Stimulated activated memory B cell treated with anti-CD40 and anti-IgM and Interleukin-4, amounts not matched to agents 10 μg/mL and 1 μg/mL and 100 μg/mL, for 72 hours (primary cell): ENCODE results near the gene TBCE.
"Not testable (repeated sequence)": the region's sequence is repeated elsewhere in the genome, so short reads cannot be mapped to it uniquely, and the experiment has no call there.

Experiments used
- ATAC-seq: fragments of 150-1000 bp; cut with Tn5 transposase; 2 replicates; pipeline ENCODE4 v1.10.0; 2021
- H3K27ac Mint-ChIP-seq: one replicate; pipeline ENCODE4 v1.8.0; 2022; ENCODE audit warnings: mild to moderate bottlenecking, mixed read lengths
- H3K27me3 Mint-ChIP-seq: one replicate; pipeline ENCODE4 v1.8.0; 2022; ENCODE audit warnings: mixed read lengths
- H3K36me3 Mint-ChIP-seq: one replicate; pipeline ENCODE4 v1.8.0; 2022; ENCODE audit warnings: mixed read lengths
- H3K4me1 Mint-ChIP-seq: one replicate; pipeline ENCODE4 v1.8.0; 2022; ENCODE audit warnings: mixed read lengths
- H3K4me3 Mint-ChIP-seq: one replicate; pipeline ENCODE4 v1.8.0; 2022; ENCODE audit warnings: mild to moderate bottlenecking, moderate library complexity, mixed read lengths
- H3K9me3 Mint-ChIP-seq: one replicate; pipeline ENCODE4 v1.8.0; 2022; ENCODE audit warnings: mixed read lengths

TBCE gene

DNA sequence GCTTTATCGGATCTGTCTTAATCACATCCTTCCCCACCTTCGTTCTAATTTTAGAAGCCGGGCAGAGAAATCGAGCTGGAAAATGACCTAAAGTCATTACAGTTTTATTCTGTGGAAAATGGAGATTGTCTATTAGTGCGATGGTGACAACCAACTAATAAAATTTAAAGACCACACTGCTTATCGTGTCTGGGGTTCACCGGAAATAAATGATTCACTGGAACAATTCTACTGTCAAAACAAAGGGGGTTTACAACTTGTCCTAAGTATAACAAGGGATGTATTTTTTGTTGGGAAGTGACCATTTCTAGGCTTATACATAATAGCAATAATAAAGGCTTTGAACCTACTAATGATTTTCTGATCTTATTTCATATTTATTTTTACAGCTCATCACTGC, 81.4 kb downstream of the TBCE start:
- no peak for ATAC-seq
- Mint-ChIP-seq H3K4me3 (no peak overlapping the region), H3K27me3 (no peaks in the 10 kb centered on the region), H3K27ac (no peak overlapping the region), H3K4me1 (no peaks in the 10 kb centered on the region), H3K36me3 (peaks cover 45% of the 10 kb centered on the region), H3K9me3 (no peaks in the 10 kb centered on the region)

GRCh38 chr1:235450433-235450832, 83.2 kb downstream of the TBCE start:
- ATAC-seq, result no peak
- Mint-ChIP-seq H3K4me3 (no peak overlapping the region), H3K4me1 (no peaks in the 10 kb centered on the region), H3K27me3 (no peaks in the 10 kb centered on the region), H3K9me3 (no peaks in the 10 kb centered on the region), H3K27ac (no peak overlapping the region), H3K36me3 (peaks cover 36% of the 10 kb centered on the region)

DNA sequence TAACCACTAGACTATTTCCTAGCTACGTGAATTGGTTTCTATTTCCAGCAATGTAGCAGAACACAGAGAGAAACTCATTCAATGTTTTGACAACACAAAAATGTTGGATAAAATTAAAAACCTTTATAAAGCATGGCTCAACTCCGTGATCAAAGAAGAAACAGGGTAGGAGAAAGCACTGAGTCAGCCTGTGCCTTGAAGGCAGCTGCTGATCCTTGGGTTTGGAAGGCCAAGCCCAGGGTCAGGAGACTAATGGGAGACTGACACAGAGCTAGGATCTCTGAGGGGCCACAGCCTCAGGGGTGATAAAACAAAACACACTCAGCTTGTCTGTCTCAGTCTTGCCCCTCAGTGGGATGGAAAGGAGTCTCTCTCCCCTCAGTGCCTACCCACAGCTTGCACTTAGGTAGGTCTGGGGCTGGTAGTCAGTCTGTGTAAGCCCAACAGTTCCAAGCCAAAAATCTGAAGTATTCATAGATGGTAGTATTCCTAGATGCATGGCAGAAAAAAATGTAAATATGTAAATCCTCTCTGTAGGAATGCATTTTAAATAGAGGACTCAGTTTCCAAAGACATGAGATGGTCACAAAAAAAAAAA, 83.8 kb downstream of the TBCE start:
- H3K4me1 Mint-ChIP-seq, result no peaks in the 10 kb centered on the region
- H3K27me3 Mint-ChIP-seq, result no peaks in the 10 kb centered on the region
- peaks cover 36% of the 10 kb centered on the region for H3K36me3 Mint-ChIP-seq
- H3K27ac Mint-ChIP-seq, result no peak overlapping the region
- no peak overlapping the region for H3K4me3 Mint-ChIP-seq
- no peak for ATAC-seq
- no peaks in the 10 kb centered on the region for H3K9me3 Mint-ChIP-seq

DNA sequence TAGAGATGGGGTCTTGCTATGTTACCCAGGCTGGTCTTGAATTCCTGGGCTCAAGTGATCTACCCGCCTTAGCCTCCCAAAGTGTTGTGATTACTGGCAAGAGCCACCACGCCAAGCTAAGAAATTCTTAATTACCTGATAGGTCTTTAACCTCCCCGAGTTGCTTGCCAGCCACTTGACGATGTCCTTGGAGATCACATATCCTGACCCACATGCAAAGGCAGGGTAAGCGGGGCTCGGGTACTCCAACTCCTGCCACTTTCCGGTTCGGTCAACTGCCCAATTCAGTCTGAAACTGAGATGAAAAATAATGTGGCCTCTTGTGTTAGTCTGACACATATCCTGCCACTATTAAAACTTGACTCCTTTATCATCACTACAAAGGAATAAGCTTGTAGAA, 86.8 kb downstream of the TBCE start:
- Mint-ChIP-seq H3K36me3 (peaks cover 29% of the 10 kb centered on the region), H3K4me3 (no peak overlapping the region), H3K9me3 (no peaks in the 10 kb centered on the region), H3K27me3 (no peaks in the 10 kb centered on the region), H3K27ac (no peak overlapping the region), H3K4me1 (no peaks in the 10 kb centered on the region)
- no peak for ATAC-seq

- no peak overlapping the region for H3K4me3 Mint-ChIP-seq
- no peaks in the 10 kb centered on the region for H3K9me3 Mint-ChIP-seq
- no peaks in the 10 kb centered on the region for H3K4me1 Mint-ChIP-seq
- H3K27me3 Mint-ChIP-seq, result no peaks in the 10 kb centered on the region
- no peak for ATAC-seq
- H3K27ac Mint-ChIP-seq, result no peak overlapping the region
- peaks cover 28% of the 10 kb centered on the region for H3K36me3 Mint-ChIP-seq
Measured at GRCh38 chr1:235455097-235455496, 87.9 kb downstream of the TBCE start.

DNA sequence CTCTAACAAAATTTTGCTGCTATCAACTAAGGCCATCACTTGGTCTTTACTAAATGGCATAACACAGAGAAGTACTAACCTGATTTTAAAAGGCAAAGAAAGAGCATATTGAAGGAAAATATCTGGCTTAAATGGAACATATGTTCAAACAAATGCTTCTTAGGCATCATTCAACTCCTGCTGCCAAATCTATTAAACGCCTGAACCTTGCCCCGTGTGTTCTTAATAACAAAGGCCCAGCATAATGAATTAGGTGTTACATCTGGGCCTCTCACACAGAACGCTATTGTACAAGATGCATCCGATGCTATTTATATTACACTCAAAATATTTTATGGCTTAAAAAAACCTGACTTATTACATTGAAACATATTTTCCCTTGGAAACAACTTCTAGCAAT, 88.6 kb downstream of the TBCE start:
- Mint-ChIP-seq H3K36me3 (peaks cover 21% of the 10 kb centered on the region), H3K4me1 (no peaks in the 10 kb centered on the region), H3K9me3 (no peaks in the 10 kb centered on the region), H3K4me3 (no peak overlapping the region), H3K27me3 (no peaks in the 10 kb centered on the region), H3K27ac (no peak overlapping the region)
- ATAC-seq, result no peak

GRCh38 chr1:235457856-235458255, 90.6 kb downstream of the TBCE start:
- H3K4me1 Mint-ChIP-seq, H3K27ac Mint-ChIP-seq, ATAC-seq, H3K27me3 Mint-ChIP-seq, H3K36me3 Mint-ChIP-seq, H3K4me3 Mint-ChIP-seq, H3K9me3 Mint-ChIP-seq: not testable (repeated sequence)

DNA sequence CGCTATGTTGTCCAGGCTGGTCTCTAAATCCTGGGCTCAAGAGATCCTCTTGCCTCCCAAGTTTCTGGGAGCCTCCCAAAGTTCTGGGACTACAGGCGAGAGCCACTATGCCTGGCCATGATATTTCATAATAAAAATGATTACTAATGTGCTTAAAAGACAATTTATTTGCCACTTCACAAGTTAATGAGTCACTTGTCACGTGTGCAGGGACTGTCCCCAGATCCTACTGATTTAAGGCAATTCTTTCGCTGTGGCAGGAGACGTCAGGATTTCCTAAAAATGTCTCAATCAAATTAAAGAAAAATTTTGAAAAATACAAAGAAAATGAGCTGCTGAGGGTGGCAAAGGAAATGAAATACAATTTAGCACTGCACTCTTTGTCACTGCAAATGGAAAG, 93.5 kb downstream of the TBCE start:
- Mint-ChIP-seq H3K27ac (no peak overlapping the region), H3K9me3 (no peaks in the 10 kb centered on the region), H3K36me3 (peaks cover 21% of the 10 kb centered on the region), H3K4me3 (no peak overlapping the region), H3K27me3 (no peaks in the 10 kb centered on the region), H3K4me1 (no peaks in the 10 kb centered on the region)
- ATAC-seq, result no peak

- Mint-ChIP-seq H3K9me3 (no peaks in the 10 kb centered on the region), H3K27me3 (no peaks in the 10 kb centered on the region), H3K4me1 (no peaks in the 10 kb centered on the region), H3K4me3 (no peak overlapping the region), H3K36me3 (peaks cover 21% of the 10 kb centered on the region), H3K27ac (no peak overlapping the region)
- no peak for ATAC-seq
Measured at GRCh38 chr1:235461954-235462353, 94.7 kb downstream of the TBCE start.

- peaks cover 21% of the 10 kb centered on the region for H3K36me3 Mint-ChIP-seq
- not testable (repeated sequence) for H3K4me3 Mint-ChIP-seq, H3K27ac Mint-ChIP-seq, ATAC-seq, H3K9me3 Mint-ChIP-seq, H3K27me3 Mint-ChIP-seq, H3K4me1 Mint-ChIP-seq
Measured at GRCh38 chr1:235462832-235463231, 95.6 kb downstream of the TBCE start.

DNA sequence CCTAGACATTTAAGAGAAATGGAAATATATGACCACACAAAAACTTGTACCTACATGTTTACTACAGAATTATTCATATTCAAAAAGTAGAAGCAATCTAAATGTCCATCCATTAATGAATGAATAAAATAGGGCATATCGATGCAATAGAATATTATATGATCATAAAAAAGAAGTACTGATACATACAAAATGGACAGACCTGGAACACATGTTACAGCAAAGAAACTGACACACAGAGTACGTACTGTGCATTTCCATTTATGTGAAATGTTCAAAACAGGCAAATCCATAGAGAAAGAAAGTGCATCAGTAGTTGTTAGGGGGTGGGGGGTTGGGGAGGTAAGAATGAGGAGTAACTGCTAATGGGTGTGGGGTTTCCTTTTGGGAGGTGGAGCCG, 97.8 kb downstream of the TBCE start:
- Mint-ChIP-seq H3K36me3 (peaks cover 28% of the 10 kb centered on the region), H3K27ac (no peak overlapping the region), H3K4me1 (no peaks in the 10 kb centered on the region), H3K4me3 (no peak overlapping the region), H3K9me3 (no peaks in the 10 kb centered on the region), H3K27me3 (no peaks in the 10 kb centered on the region)
- no peak for ATAC-seq

DNA sequence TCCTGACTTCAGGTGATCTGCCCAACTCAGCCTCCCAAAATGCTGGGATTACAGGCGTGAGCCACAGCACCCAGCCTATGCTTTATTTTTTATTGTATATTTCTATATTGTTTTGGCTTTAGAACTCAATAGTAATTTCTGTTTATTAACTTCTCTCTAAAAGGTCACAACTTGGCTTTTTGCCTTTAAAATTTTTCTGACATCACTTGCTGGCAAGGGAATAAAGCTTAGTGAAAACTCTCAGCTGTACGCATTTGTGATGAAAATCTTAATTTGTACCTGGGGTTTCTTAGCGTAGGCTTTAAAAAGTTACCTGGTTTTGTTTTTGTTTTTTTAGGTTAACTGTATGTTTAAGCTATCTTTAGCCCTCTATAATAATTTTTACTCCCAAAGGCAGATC, 100.8 kb downstream of the TBCE start:
- no peak overlapping the region for H3K27ac Mint-ChIP-seq
- ATAC-seq, result no peak
- H3K9me3 Mint-ChIP-seq, result no peaks in the 10 kb centered on the region

DNA sequence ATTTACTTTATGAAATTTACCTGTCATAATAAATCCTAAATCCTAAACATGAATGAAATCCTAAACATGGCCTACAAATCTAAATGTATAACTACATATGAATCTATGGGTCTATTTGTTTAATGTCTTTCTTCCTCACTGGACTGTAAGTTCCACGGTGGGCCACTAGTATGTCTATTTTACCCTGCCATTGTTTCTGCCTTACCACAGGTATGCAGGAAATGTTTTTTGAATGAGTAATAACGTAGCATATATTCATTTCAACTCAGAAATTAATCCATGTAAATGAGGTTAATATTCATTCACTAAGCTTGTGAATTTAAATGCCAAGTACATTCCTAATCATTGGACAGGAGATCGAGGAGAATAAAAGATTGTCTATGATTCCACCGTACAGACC, 101.7 kb downstream of the TBCE start:
- Mint-ChIP-seq H3K36me3 (peaks cover 29% of the 10 kb centered on the region), H3K27ac (no peak overlapping the region), H3K4me3 (no peak overlapping the region), H3K27me3 (no peaks in the 10 kb centered on the region), H3K4me1 (no peaks in the 10 kb centered on the region), H3K9me3 (no peaks in the 10 kb centered on the region)
- no peak for ATAC-seq

More for the DNA sequence above, 100.8 kb downstream of the TBCE start:
- Mint-ChIP-seq H3K36me3 (peaks cover 29% of the 10 kb centered on the region), H3K4me3 (no peak overlapping the region), H3K27me3 (no peaks in the 10 kb centered on the region), H3K4me1 (no peaks in the 10 kb centered on the region)

DNA sequence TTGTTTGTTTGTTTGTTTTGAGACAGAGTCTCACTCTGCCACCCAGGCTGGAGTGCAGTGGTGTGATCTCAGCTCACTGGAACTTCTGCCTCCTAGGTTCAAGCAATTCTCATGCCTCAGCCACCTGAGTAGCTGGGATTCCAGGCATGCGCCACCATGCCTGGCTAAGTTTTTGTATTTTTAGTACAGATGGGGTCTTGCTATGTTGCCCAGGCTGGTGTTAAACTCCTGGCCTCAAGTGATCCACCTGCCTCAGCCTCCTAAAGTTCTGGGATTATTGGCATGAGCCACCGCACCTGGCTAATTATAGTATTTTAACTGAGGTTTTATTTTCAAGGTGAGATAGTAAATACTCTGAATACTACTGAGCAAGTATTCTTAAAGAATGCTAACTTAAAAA, 102.7 kb downstream of the TBCE start:
- not testable (repeated sequence) for H3K27ac Mint-ChIP-seq, H3K27me3 Mint-ChIP-seq, ATAC-seq, H3K9me3 Mint-ChIP-seq, H3K4me3 Mint-ChIP-seq, H3K4me1 Mint-ChIP-seq
- H3K36me3 Mint-ChIP-seq, result peaks cover 21% of the 10 kb centered on the region

GRCh38 chr1:235470741-235471439, 103.7 kb downstream of the TBCE start:
- ATAC-seq, result no peak
- Mint-ChIP-seq H3K36me3 (peaks cover 13% of the 10 kb centered on the region), H3K27me3 (no peaks in the 10 kb centered on the region), H3K4me3 (no peak overlapping the region), H3K27ac (no peak overlapping the region), H3K9me3 (no peaks in the 10 kb centered on the region), H3K4me1 (no peaks in the 10 kb centered on the region)

DNA sequence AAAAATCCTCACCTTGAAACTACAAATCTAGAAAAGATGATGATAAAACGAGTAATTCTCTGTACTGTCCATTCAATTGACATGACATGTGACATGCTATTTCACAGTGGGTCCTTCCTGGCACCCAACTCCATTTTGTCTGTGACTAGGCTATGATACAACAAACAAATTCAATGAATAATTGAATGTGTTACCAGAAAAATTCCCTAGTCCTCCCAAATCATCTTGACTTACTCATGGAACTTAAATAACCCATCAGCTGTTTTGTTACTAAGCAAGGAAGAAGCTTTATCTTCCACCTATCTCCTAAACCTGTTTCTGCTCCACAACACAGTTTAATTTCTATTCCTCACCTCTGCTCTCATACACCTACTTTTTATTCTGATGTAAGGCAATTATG, 106.6 kb downstream of the TBCE start:
- no peaks in the 10 kb centered on the region for H3K4me1 Mint-ChIP-seq
- H3K4me3 Mint-ChIP-seq, result no peak overlapping the region
- no peak overlapping the region for H3K27ac Mint-ChIP-seq
- no peaks in the 10 kb centered on the region for H3K9me3 Mint-ChIP-seq
- no peaks in the 10 kb centered on the region for H3K27me3 Mint-ChIP-seq
- H3K36me3 Mint-ChIP-seq, result peaks cover 28% of the 10 kb centered on the region
- ATAC-seq, result no peak
